DMS 273 treated with DMSO at 0.1 percent for 48 hours (cell line): Measurements from ENCODE around the gene P2RX7.
"Not testable (repeated sequence)": the region's sequence is repeated elsewhere in the genome, so short reads cannot be mapped to it uniquely, and the experiment has no call there.

Experiments used
- DNase-seq: peaks from one replicate; lab custom pipeline; 2025; lab: John Stamatoyannopoulos, UW

Gene P2RX7

GRCh38 chr12:121135320-121135719 is 2.6 kb downstream of the P2RX7 start:
- no peak for DNase-seq

GRCh38 chr12:121137512-121137911 is 4.8 kb downstream of the P2RX7 start:
- DNase-seq, result no peak

GRCh38 chr12:121138284-121138683 is 5.6 kb downstream of the P2RX7 start:
- no peak for DNase-seq

GRCh38 chr12:121139286-121139685 is 6.6 kb downstream of the P2RX7 start:
- no peak for DNase-seq

- DNase-seq, result no peak
Measured at GRCh38 chr12:121142171-121142950, 9.7 kb downstream of the P2RX7 start.

GRCh38 chr12:121144416-121144914 is 11.8 kb downstream of the P2RX7 start:
- DNase-seq, result no peak

GRCh38 chr12:121145221-121145620 is 12.5 kb downstream of the P2RX7 start:
- DNase-seq, result no peak

GRCh38 chr12:121149289-121149688 is 16.6 kb downstream of the P2RX7 start:
- not testable (repeated sequence) for DNase-seq

- DNase-seq, result no peak
Measured at GRCh38 chr12:121154793-121155375, 22.2 kb downstream of the P2RX7 start.

GRCh38 chr12:121156365-121156764 is 23.7 kb downstream of the P2RX7 start:
- no peak for DNase-seq

GRCh38 chr12:121158085-121158484 is 25.4 kb downstream of the P2RX7 start:
- DNase-seq, result no peak

- DNase-seq, result not testable (repeated sequence)
Measured at GRCh38 chr12:121158728-121159351, 26.2 kb downstream of the P2RX7 start.

- no peak for DNase-seq
Measured at GRCh38 chr12:121159467-121160307, 27.0 kb downstream of the P2RX7 start.

GRCh38 chr12:121162384-121162783 is 29.7 kb downstream of the P2RX7 start:
- DNase-seq, result no peak

GRCh38 chr12:121162985-121163384 is 30.3 kb downstream of the P2RX7 start:
- no peak for DNase-seq

GRCh38 chr12:121164839-121165238 is 32.2 kb downstream of the P2RX7 start:
- DNase-seq, result not testable (repeated sequence)

GRCh38 chr12:121165316-121165715 is 32.6 kb downstream of the P2RX7 start:
- no peak for DNase-seq

GRCh38 chr12:121166356-121166755 is 33.7 kb downstream of the P2RX7 start:
- DNase-seq, result no peak

- no peak for DNase-seq
Measured at GRCh38 chr12:121167232-121167820, 34.6 kb downstream of the P2RX7 start.

GRCh38 chr12:121167951-121168350 is 35.3 kb downstream of the P2RX7 start:
- no peak for DNase-seq

GRCh38 chr12:121170151-121170550 is 37.5 kb downstream of the P2RX7 start:
- DNase-seq, result no peak
